ENCODE results near the gene ORC5.

Gene ORC5

DNA sequence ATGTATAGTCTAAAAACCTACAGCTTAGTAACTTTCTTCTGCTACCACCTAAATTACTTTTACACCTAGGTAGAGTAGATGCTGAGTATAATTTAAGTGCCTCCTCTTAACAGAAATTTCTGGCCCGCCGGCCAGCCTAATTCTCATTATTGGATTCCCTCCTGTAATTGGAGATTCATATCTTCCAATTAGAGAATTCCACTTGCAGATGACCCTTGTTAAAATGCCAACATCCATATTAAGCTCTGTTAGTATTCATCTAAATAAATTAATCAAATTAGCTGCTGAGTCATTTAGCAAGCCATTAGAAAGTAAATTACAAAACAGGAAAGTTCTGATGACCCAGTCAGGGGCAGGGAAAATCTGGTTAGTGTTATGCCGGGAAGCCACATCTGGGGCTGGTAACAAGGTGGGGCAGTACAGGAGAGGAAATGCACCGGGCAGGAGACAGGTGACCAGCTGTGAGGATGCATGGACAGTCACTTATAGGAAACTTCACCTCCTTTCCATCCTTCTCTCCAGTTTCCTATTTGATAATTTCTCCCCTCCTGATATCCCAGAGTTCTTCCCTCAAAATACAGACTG lies 82.8 kb downstream of the ORC5 start:
- DNase-seq, result no peak

GRCh38 chr7:104124469-104124868 lies 83.3 kb downstream of the ORC5 start:
- DNase-seq, result no peak

GRCh38 chr7:104123786-104124185 lies 84.0 kb downstream of the ORC5 start:
- DNase-seq, result no peak

DNA sequence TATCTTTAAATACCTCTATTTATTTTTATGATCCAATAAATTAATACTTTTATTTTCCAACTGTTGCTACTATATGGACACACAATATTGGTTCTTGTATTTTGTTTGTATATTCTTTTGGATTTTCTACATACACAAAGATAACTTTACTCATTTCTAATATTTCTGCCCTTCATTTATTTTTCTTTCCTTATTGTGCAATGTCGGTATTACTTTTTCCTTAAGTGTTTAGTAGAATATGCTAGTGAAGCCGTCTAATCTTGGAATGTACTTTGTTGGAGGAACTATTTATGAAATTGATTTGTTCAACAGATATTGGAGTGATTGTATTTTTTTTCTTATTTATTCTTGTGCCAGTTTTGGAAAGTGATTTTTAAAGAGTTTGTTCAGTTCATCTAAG lies 94.0 kb downstream of the ORC5 start:
- no peak for DNase-seq

- DNase-seq, result no peak
Observed at GRCh38 chr7:104112623-104113022, 95.2 kb downstream of the ORC5 start.

GRCh38 chr7:104111271-104111670 lies 96.5 kb downstream of the ORC5 start:
- DNase-seq, result no peak

GRCh38 chr7:104106108-104106905 lies 101.5 kb downstream of the ORC5 start:
- no peak for DNase-seq

- no peak for DNase-seq
Observed at GRCh38 chr7:104098890-104099289, 108.9 kb downstream of the ORC5 start.

DNA sequence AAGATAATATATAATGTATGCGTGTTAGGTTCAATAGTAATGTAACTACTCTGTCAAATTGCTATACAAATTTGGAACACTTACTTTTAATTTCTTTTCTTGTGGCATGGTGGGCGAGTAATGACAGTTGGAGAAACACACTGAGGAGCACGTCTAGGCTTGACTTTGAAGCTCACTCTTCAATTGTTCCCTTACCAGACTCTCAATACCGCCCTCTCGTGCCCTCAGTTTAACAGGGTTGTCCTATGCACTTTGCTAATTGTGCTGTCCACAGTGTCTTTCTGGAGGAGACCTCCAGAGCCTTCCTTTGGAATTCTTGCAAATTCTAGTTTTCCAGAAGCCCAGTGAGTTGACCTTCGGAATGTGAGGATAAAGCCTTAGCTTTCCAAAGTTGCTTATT lies 111.1 kb downstream of the ORC5 start:
- DNase-seq, result no peak

GRCh38 chr7:104093127-104093526 lies 114.7 kb downstream of the ORC5 start:
- DNase-seq, result no peak

GRCh38 chr7:104091242-104091641 lies 116.6 kb downstream of the ORC5 start:
- DNase-seq, result no peak

- DNase-seq, result no peak
Observed at GRCh38 chr7:104089612-104090011, 118.2 kb downstream of the ORC5 start.

DNA sequence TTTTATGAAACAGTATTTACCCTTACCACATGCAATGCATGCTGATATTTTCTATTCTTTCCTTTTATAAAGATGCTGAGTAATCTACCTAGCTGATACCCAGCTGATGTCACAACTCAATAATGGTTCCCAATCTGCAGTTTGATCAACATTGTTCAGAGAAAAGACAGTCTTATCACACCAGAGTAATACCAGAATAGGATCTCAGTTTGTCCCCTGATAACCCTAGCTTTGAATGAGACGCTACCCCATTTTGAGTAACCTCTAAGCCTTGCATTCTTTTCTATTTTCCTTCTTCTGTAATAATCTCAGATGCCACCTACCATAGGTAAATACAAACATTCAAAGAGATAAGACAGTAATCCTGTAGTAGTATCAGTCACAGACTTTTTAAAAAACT lies 118.8 kb downstream of the ORC5 start:
- no peak for DNase-seq
